GM19468 (cell line): Measurements from ENCODE around the gene ZNF506.
"Not testable (repeated sequence)": the region's sequence is repeated elsewhere in the genome, so short reads cannot be mapped to it uniquely, and the experiment has no call there.

Experiments
- ATAC-seq: cut with Tn5 transposase; IDR thresholded peaks from one replicate; pipeline ENCODE4 v1.9.1; 2021; ENCODE audit warnings: mild to moderate bottlenecking, moderate library complexity, moderate number of reproducible peaks; ENCODE audit not compliant: unreplicated experiment; ENCODE audit errors: extremely low read depth

ZNF506 gene

DNA sequence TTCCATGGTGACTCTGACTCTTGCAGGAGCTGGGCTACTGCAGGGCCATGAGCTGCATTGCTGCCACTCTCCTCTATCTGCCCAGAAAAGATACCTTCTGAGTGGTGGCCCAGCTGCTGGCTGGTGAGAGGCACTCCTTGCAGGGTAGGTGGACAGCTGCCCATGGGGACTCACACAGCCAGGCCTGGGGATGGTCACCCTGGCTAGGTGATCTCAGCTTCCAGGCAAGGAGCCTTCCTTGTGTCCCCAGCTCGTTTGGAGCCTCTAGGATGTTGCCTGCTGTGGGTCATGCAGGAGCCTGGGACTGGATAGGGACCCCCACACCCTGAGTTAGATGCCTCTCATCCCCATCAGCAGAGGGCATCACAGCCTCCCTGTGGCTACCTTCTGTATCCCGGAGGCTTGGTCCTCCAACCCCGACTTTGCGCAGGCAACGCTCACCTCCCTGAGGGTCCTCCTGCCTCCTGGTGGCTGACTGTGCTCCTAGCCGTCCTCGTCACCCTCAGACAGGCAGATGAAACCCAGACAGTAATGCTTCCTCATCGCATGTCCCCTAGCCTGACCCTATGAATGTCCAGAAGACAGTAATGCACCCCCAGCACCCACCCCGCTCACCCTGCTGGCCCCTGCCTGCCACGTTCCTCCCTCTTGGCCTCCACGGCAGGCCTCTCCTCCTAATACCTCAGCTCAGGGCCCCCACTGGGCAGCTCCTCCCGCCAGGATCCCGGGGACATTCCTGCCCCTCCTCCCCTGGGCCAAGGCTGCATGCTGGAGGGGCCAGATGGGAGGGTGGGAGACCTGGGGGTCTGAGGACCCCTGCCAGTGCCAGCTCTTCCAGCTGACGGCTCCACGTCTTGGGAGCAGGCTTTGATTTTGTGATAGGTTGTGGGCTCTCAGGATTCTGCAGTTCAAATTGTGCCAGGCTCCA is 75.0 kb downstream of the ZNF506 start:
- no peak for ATAC-seq

DNA sequence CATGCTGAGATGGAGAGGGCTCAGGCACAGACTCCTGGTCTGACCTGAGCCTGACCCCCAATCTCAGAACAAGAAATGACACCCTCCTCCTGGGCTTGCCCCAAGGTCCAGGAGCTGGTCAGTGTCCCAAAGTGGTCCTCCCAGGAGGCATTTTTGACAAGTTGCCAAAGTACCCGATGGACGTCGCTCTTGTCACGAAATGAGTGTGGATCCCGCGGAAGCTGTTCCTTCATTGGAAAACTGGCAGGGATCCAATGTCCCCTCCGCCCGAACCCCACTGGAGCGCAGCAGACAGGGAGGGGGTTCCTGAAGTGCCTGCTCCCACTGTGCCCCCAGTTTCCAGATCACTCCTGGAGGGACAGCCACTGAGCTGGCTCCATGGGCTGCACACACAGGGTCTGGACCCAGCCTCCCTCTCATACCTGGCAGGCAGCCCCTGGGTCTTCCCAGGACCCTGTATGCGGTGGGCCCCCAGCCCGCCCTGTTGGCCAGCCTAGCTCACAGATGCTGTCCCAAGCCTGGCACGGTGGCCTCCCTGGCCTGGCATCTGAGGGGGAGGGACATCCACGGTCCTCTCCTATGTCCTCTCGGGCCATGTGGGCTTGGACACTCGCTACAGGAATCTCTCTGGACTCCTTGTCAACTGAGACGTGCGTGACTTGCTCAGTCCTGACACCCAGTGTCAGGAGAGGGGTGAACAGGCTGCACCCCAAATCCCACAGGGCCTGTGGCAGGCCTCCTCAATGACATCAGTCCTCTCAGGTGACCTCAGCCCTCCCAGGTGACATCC is 75.9 kb downstream of the ZNF506 start:
- no peak for ATAC-seq

DNA sequence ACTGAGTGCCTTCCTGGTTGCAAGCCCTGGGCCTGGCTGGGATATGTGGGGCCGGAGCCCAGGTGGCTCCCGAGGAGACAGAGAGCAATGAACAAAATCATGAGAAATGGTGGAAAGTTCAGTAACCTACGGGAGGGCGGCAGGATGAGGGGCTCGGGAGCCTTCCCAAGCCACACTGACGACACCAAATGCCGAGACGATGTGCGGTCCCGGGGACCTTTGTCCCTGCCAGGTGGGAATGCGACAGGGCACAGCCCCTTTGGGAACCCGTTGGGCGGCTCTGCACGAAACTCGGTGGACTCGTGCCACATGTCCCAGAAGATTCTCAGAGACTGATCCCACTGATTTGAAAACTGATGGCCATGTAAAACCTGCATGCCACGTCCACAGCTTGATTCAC is 76.9 kb downstream of the ZNF506 start:
- no peak for ATAC-seq

DNA sequence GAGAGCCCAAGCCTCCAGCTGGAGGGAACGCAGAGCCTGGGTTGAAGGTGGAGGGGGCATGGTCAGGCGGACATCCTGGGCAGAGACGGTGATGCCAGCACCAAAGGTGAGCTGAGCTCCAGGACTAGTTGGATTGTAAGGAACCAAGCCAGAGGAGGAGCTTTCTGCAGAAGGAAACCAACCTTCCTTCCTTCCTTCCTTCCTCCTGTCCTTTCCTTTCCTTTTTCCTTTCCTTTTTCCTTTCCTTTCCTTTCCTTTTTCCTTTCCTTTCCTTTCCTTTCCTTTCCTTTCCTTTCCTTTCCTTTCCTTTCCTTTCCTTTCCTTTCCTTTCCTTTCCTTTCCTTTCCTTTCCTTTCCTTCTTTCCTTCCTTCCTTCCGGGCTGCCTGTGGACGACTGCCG is 77.6 kb downstream of the ZNF506 start:
- not testable (repeated sequence) for ATAC-seq

DNA sequence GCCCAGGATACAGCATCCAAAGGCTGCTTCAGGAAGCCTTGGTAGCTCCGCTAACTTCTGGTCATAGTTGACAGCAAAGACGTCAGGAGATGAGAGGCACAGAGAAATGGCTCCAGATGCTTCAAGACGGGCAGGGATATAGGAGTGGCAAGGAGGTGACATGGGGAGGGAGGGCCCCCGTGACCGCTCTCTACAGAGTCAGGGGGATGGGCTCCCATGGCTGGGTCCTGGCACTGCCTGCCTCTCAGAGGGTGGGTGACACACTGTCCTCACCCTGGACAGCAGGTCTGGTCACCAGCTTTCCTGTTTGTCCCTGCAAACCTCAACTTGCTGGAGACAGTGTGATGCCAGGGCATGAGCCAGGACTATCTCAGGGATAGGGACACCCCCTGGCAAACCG is 78.4 kb downstream of the ZNF506 start:
- no peak for ATAC-seq

GRCh38 chr19:19742773-19743172 is 78.8 kb downstream of the ZNF506 start:
- no peak for ATAC-seq
